Activated naive CD4-positive, alpha-beta T cell treated with anti-CD3 and anti-CD28 coated beads for 36 hours (primary cell): ENCODE measurements around the gene ROGDI. TPM values are rescaled to one million over a fixed set of nuclear protein-coding genes. Genes with fewer than 3 reads are reported as not detected.

ENCODE experiments used
- CTCF ChIA-PET: fragments of 350-600 bp; sonication (Branson Sonifier 250); formaldehyde crosslinking; loops from one replicate; lab custom pipeline; 2021; ENCODE audit warnings: antibody characterized with exemption; lab: Charles Lee
- DNase-seq: peaks from one replicate; pipeline ENCODE4 v3.0.0-alpha.2; 2020
- H3K27ac Mint-ChIP-seq: one replicate; pipeline ENCODE4 v1.8.0; 2021; ENCODE audit warnings: mild to moderate bottlenecking, mixed read lengths
- H3K27me3 Mint-ChIP-seq: one replicate; pipeline ENCODE4 v1.8.0; 2021; ENCODE audit warnings: low read depth, mixed read lengths
- H3K36me3 Mint-ChIP-seq: one replicate; pipeline ENCODE4 v1.8.0; 2021; ENCODE audit warnings: low read depth, mixed read lengths
- H3K4me1 Mint-ChIP-seq: one replicate; pipeline ENCODE4 v1.8.0; 2021; ENCODE audit warnings: low read depth, mixed read lengths
- H3K4me3 Mint-ChIP-seq: one replicate; pipeline ENCODE4 v1.8.0; 2021; ENCODE audit warnings: mild to moderate bottlenecking, moderate library complexity, mixed read lengths
- H3K9me3 Mint-ChIP-seq: one replicate; pipeline ENCODE4 v1.8.0; 2021; ENCODE audit warnings: mixed read lengths
- intact Hi-C: fragments of 100-400 bp; cut with micrococcal nuclease; formaldehyde crosslinking; loops from one replicate; pipeline ENCODE4 v1.15.1; 2023
- total RNA-seq, 2 experiments: library from RNA; stranded (reverse); gene quantifications; one replicate each; pipeline ENCODE4 v1.2.3, GENCODE V29; 2021

ROGDI gene
- total RNA-seq, 2 experiments from 2014 or later: 2.0 to 4.0 TPM

- intact Hi-C loops: no loop called here
- no peaks in the 10 kb centered on the region for H3K27me3 Mint-ChIP-seq
- H3K4me3 Mint-ChIP-seq: no peak overlapping the region
- DNase-seq: no peak
- peaks cover 14% of the 10 kb centered on the region for H3K4me1 Mint-ChIP-seq
- H3K27ac Mint-ChIP-seq: no peak overlapping the region
- peaks cover 7% of the 10 kb centered on the region for H3K36me3 Mint-ChIP-seq
- CTCF ChIA-PET: interaction anchor here (1.1 kb wide), 1 partner anchor 15 kb away, joined by 4 read pairs; no protein-coding TSS in a partner anchor
- H3K9me3 Mint-ChIP-seq: no peaks in the 10 kb centered on the region
Measured at GRCh38 chr16:4749700-4750257, 52.7 kb downstream of the ROGDI start.

GRCh38 chr16:4748682-4749411 lies 53.6 kb downstream of the ROGDI start:
- Mint-ChIP-seq H3K9me3 (no peaks in the 10 kb centered on the region), H3K27ac (no peak overlapping the region), H3K36me3 (peaks cover 5% of the 10 kb centered on the region), H3K27me3 (no peaks in the 10 kb centered on the region), H3K4me3 (no peak overlapping the region), H3K4me1 (peaks cover 14% of the 10 kb centered on the region)
- intact Hi-C loops: no loop called here
- CTCF ChIA-PET: interaction anchor here (1.1 kb wide), 1 partner anchor 16 kb away, joined by 4 read pairs; no protein-coding TSS in a partner anchor
- DNase-seq: no peak

- no peak for DNase-seq
- Mint-ChIP-seq H3K9me3 (no peaks in the 10 kb centered on the region), H3K27me3 (no peaks in the 10 kb centered on the region), H3K4me3 (no peak overlapping the region), H3K27ac (peak overlapping the region; percentile 58), H3K4me1 (peaks cover 20% of the 10 kb centered on the region), H3K36me3 (peaks cover 2% of the 10 kb centered on the region)
- intact Hi-C loops: loop anchor here (2.0 kb wide), 1 partner anchor 15 kb away; no protein-coding TSS in a partner anchor
- CTCF ChIA-PET: interaction anchor here (0.6 kb wide), 1 partner anchor 113 kb away, joined by 4 read pairs; no protein-coding TSS in a partner anchor
Measured at GRCh38 chr16:4747906-4748681, 54.3 kb downstream of the ROGDI start.

GRCh38 chr16:4746991-4747574 lies 55.4 kb downstream of the ROGDI start:
- Mint-ChIP-seq H3K27me3 (no peaks in the 10 kb centered on the region), H3K27ac (no peak overlapping the region), H3K4me1 (peaks cover 24% of the 10 kb centered on the region), H3K9me3 (no peaks in the 10 kb centered on the region), H3K36me3 (peaks cover 1% of the 10 kb centered on the region), H3K4me3 (no peak overlapping the region)
- intact Hi-C loops: loop anchor here (2.0 kb wide), 1 partner anchor 14 kb away; no protein-coding TSS in a partner anchor
- no peak for DNase-seq
- CTCF ChIA-PET: interaction anchor here (0.8 kb wide), 1 partner anchor 30 kb away, joined by 3 read pairs; no protein-coding TSS in a partner anchor

Other genes starting within 250 kb of the ROGDI start
- gene C16orf96, start 246.3 kb downstream of the ROGDI start, total RNA-seq: under 1 TPM; 0.07 to 0.30 TPM
- gene UBALD1, start 187.7 kb downstream of the ROGDI start, total RNA-seq: 1 to 10 TPM; 8.5 to 9.3 TPM
- gene MGRN1, start 177.8 kb downstream of the ROGDI start, total RNA-seq: 10 to 100 TPM; 46.3 to 48.8 TPM
- 10 to 100 TPM; 20.0 to 20.7 TPM for gene NUDT16L1, start 109.1 kb downstream of the ROGDI start, total RNA-seq
- 10 to 100 TPM in 1 of 2 experiments, 1 to 10 TPM in 1; 8.2 to 11.7 TPM for gene ANKS3, start 68.4 kb downstream of the ROGDI start, total RNA-seq
- gene DNAAF8, start 68.1 kb downstream of the ROGDI start, total RNA-seq: under 1 TPM in 1 of 2 experiments, not detected in 1; 0.07 TPM
- 10 to 100 TPM in 1 of 2 experiments, 1 to 10 TPM in 1; 8.9 to 11.2 TPM for gene ZNF500, start 35.5 kb downstream of the ROGDI start, total RNA-seq
- not detected for gene SEPTIN12, start 14.3 kb downstream of the ROGDI start, total RNA-seq
- gene SMIM22, start 7.3 kb downstream of the ROGDI start, total RNA-seq: not detected
- 10 to 100 TPM; 62.2 to 65.0 TPM for gene GLYR1, start 44.7 kb upstream of the ROGDI start, total RNA-seq
- 10 to 100 TPM; 26.7 to 28.1 TPM for gene UBN1, start 44.8 kb upstream of the ROGDI start, total RNA-seq
- gene PPL, start 134.5 kb upstream of the ROGDI start, total RNA-seq: under 1 TPM in 1 of 2 experiments, not detected in 1; 0.07 TPM
- gene SEC14L5, start 155.7 kb upstream of the ROGDI start, total RNA-seq: not detected
- 1 to 10 TPM; 5.8 to 7.9 TPM for gene NAGPA, start 231.3 kb upstream of the ROGDI start, total RNA-seq